Tibial nerve (tissue), 3 donors: ENCODE results near the gene MRPL21.

ENCODE experiments used
- POLR2A ChIP-seq, 2 donors: fragments of 450-650 bp; IDR thresholded peaks; one replicate each; pipeline ENCODE4 v1.6.1; 2017; ENCODE audit warnings: antibody characterized with exemption in 2 of 2, mild to moderate bottlenecking in 2 of 2, moderate library complexity in 2 of 2
- TF ChIP-seq, protein P1 (sequence below), 5 experiments: fragments of 200-600 bp in 3 of 5; fragments of 450-650 bp in 2 of 5; sonication (generic) in 3 of 5; IDR thresholded peaks; one replicate each; pipeline ENCODE4 v1.5.1; 2016 to 2019; ENCODE audit warnings: antibody characterized with exemption in 5 of 5, mild to moderate bottlenecking in 3 of 5, moderate library complexity in 2 of 5

DNA sequence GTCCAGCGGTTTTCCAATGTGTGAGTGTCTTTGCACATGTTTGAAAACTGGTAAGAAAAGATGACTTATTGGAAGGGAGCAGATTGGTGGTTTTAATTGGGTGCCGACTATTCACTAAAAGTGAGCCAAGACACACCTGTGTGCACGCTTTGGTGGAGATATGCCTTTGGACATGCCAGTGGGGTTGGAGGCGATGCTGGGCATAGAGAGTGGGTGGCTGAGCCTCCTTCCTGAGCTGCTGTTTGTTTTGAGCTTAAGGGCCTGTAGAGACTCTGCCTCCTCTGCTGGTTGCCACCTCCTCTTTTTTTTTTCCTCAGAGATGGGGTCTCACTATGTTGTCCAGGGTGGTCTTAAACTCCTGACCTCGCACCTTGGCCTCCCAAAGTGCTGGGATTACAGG lies 9.6 kb upstream of the MRPL21 start:
- TF ChIP-seq, protein P1, sequence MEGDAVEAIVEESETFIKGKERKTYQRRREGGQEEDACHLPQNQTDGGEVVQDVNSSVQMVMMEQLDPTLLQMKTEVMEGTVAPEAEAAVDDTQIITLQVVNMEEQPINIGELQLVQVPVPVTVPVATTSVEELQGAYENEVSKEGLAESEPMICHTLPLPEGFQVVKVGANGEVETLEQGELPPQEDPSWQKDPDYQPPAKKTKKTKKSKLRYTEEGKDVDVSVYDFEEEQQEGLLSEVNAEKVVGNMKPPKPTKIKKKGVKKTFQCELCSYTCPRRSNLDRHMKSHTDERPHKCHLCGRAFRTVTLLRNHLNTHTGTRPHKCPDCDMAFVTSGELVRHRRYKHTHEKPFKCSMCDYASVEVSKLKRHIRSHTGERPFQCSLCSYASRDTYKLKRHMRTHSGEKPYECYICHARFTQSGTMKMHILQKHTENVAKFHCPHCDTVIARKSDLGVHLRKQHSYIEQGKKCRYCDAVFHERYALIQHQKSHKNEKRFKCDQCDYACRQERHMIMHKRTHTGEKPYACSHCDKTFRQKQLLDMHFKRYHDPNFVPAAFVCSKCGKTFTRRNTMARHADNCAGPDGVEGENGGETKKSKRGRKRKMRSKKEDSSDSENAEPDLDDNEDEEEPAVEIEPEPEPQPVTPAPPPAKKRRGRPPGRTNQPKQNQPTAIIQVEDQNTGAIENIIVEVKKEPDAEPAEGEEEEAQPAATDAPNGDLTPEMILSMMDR (IDR thresholded peaks at IDR 0.05), result no peak
- TF ChIP-seq POLR2A (IDR thresholded peaks at IDR 0.05), result no peak
